Progenitor cell of endocrine pancreas (in vitro differentiated cells): ENCODE results near the gene SLC35G2. TPM values are rescaled to one million over a fixed set of nuclear protein-coding genes. Genes with fewer than 3 reads are reported as not detected.
"Not testable (repeated sequence)": the region's sequence is repeated elsewhere in the genome, so short reads cannot be mapped to it uniquely, and the experiment has no call there.

Experiments
- DNase-seq: peaks from one replicate; pipeline ENCODE4 v3.0.0; 2021; ENCODE audit warnings: low spot score; ENCODE audit not compliant: unreplicated experiment
- H3K27ac Mint-ChIP-seq: 2 replicates; pipeline ENCODE4 v1.8.0; 2021; ENCODE audit warnings: mild to moderate bottlenecking, moderate library complexity, mixed read lengths
- H3K27me3 Mint-ChIP-seq: 2 replicates; pipeline ENCODE4 v1.8.0; 2021; ENCODE audit warnings: mixed read lengths
- H3K36me3 Mint-ChIP-seq: 2 replicates; pipeline ENCODE4 v1.8.0; 2022; ENCODE audit warnings: mixed read lengths; ENCODE audit not compliant: insufficient read depth
- H3K4me1 Mint-ChIP-seq: 2 replicates; pipeline ENCODE4 v1.8.0; 2021; ENCODE audit warnings: low read depth, mixed read lengths
- H3K4me3 Mint-ChIP-seq: 2 replicates; pipeline ENCODE4 v1.8.0; 2021; ENCODE audit warnings: low read depth, mild to moderate bottlenecking, moderate library complexity, mixed read lengths
- H3K9me3 Mint-ChIP-seq: 2 replicates; pipeline ENCODE4 v1.8.0; 2021; ENCODE audit warnings: low read depth, mixed read lengths
- total RNA-seq: library from RNA; stranded (reverse); gene quantifications from 2 replicates; pipeline ENCODE4 v1.2.1, GENCODE V29; 2021
- TF ChIP-seq, protein P1 (sequence below): fragments of 200-600 bp; sonication (generic); IDR thresholded peaks from one replicate; pipeline ENCODE4 v1.5.0; 2021; ENCODE audit warnings: antibody characterized with exemption, mild to moderate bottlenecking; ENCODE audit not compliant: unreplicated experiment

Gene SLC35G2
- total RNA-seq, 1 donor from 2014 or later, result 2.3 TPM

DNA sequence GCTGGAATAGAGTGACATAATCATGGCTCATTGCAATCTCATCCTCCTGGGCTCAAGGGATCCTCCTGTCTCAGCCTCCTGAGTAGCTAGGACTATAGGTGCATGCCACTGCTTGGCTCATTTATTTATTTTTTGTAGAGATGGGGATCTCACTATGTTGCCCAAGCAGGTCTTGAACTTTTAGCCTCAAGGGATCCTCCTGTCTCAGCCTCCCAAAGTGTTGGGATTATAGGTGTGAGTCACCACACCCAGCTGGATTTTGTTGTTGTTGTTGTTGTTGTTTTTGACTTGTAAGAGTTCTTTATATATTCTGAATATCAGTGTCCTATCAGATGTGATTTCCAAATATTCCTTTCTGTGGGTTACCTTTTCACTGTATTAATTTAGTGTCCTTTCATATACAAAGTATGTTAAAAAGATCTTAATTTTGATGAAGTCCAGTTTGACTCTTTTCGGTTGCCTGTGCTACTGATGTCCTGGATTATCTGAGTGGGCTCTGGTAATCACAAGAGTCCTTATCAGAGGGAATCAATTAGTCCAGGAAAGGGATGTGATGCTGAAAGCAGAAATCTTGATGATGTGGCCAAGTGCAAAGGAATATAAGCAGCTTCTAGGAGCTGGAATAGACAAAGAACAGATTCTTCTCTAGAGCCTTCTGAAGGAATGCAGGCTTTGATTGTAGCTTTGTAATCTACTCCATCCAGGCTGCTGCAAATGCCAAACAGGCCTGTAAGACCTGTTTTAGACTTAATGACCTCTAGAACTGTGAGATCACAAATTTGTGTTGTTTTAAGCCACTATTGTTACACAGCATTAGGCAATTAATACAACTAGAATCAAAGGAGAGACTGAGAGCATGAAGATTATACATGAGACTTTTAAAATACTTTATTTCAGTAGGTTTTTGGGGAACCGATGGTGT lies 73.3 kb downstream of the SLC35G2 start:
- H3K9me3 Mint-ChIP-seq, result peaks cover 21% of the 10 kb centered on the region
- H3K27me3 Mint-ChIP-seq, result no peaks in the 10 kb centered on the region
- H3K36me3 Mint-ChIP-seq, result peaks cover 24% of the 10 kb centered on the region
- TF ChIP-seq, protein P1, sequence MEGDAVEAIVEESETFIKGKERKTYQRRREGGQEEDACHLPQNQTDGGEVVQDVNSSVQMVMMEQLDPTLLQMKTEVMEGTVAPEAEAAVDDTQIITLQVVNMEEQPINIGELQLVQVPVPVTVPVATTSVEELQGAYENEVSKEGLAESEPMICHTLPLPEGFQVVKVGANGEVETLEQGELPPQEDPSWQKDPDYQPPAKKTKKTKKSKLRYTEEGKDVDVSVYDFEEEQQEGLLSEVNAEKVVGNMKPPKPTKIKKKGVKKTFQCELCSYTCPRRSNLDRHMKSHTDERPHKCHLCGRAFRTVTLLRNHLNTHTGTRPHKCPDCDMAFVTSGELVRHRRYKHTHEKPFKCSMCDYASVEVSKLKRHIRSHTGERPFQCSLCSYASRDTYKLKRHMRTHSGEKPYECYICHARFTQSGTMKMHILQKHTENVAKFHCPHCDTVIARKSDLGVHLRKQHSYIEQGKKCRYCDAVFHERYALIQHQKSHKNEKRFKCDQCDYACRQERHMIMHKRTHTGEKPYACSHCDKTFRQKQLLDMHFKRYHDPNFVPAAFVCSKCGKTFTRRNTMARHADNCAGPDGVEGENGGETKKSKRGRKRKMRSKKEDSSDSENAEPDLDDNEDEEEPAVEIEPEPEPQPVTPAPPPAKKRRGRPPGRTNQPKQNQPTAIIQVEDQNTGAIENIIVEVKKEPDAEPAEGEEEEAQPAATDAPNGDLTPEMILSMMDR, result no peak
- H3K27ac Mint-ChIP-seq, result peak overlapping the region; percentile 80
- no peak overlapping the region for H3K4me3 Mint-ChIP-seq
- no peak for DNase-seq
- H3K4me1 Mint-ChIP-seq, result peaks cover 17% of the 10 kb centered on the region

GRCh38 chr3:136893848-136894443 lies 75.0 kb downstream of the SLC35G2 start:
- peaks cover 17% of the 10 kb centered on the region for H3K36me3 Mint-ChIP-seq

DNA sequence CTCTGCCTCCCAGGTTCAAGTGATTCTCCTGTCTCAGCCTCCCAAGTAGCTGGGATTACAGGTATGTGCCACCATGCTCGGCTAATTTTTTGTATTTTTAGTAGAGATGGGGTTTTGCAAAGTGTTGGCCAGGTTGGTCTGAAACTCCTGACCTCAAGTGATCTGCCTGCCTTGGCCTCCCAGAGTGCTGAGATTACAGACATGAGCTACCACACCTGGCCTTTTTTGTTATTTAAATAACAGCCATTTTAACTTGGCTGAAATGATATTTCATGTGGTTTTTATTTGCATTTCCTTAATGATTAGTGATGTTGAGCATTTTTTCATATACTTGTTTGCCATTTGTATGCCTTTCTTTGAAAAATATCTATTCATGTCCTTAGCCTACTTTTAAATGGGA lies 78.2 kb downstream of the SLC35G2 start:
- Mint-ChIP-seq H3K4me1 (peaks cover 32% of the 10 kb centered on the region), H3K36me3 (peaks cover 13% of the 10 kb centered on the region), H3K9me3 (peaks cover 23% of the 10 kb centered on the region)
- DNase-seq, H3K27me3 Mint-ChIP-seq, H3K27ac Mint-ChIP-seq, H3K4me3 Mint-ChIP-seq: not testable (repeated sequence)

More at GRCh38 chr3:136893848-136894443, 75.0 kb downstream of the SLC35G2 start:
- Mint-ChIP-seq H3K4me1 (peaks cover 17% of the 10 kb centered on the region), H3K4me3 (no peak overlapping the region), H3K27me3 (no peaks in the 10 kb centered on the region), H3K27ac (peak overlapping the region; percentile 70), H3K9me3 (peaks cover 17% of the 10 kb centered on the region)
- no peak for DNase-seq
- TF ChIP-seq, protein P1, result no peak

- Mint-ChIP-seq H3K4me3 (no peak overlapping the region), H3K27ac (no peak overlapping the region), H3K4me1 (peaks cover 25% of the 10 kb centered on the region), H3K9me3 (peaks cover 22% of the 10 kb centered on the region), H3K27me3 (no peaks in the 10 kb centered on the region), H3K36me3 (peaks cover 18% of the 10 kb centered on the region)
- TF ChIP-seq, protein P1, result no peak
- no peak for DNase-seq
Measured at GRCh38 chr3:136898549-136898948, 79.6 kb downstream of the SLC35G2 start.

DNA sequence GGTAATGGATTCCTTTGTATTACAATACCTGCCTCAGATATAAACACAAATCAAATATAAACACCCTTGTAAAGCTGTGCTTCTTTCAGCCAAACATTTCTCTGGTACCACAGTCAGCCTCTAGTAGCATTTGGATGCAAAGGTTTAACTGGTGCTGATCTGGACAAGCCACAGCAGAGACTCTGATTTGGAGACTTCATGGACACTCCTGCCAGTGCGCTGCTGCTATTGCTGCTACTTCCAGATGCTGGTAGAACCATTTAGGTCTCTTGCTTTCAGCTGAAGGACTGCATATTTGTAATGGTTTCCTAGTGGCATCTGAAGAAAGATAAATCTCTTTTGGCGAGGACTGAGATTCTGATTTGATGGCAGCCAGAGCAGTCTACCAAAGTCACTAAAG lies 80.0 kb downstream of the SLC35G2 start:
- Mint-ChIP-seq H3K9me3 (peaks cover 26% of the 10 kb centered on the region), H3K4me3 (no peak overlapping the region), H3K27me3 (no peaks in the 10 kb centered on the region), H3K4me1 (peaks cover 21% of the 10 kb centered on the region), H3K36me3 (peaks cover 21% of the 10 kb centered on the region), H3K27ac (no peak overlapping the region)
- no peak for DNase-seq
- TF ChIP-seq, protein P1, result no peak
